Ishikawa (cell line): ENCODE results near the gene RYR2.
A peak's percentile ranks its signal among the peaks of the same experiment; 100 is the strongest.

Experiments used
- CEBPB ChIP-seq: IDR thresholded peaks from 2 replicates; pipeline ENCODE4 v1.6.1; 2012
- CREB1 ChIP-seq: IDR thresholded peaks from 2 replicates; pipeline ENCODE4 v1.6.1; 2012; ENCODE audit warnings: low read depth
- EGR1 ChIP-seq: IDR thresholded peaks from 2 replicates; pipeline ENCODE4 v1.6.1; 2012
- EP300 ChIP-seq: IDR thresholded peaks from 2 replicates; pipeline ENCODE4 v1.6.1; 2012; ENCODE audit warnings: borderline replicate concordance
- FOXM1 ChIP-seq: IDR thresholded peaks from 2 replicates; pipeline ENCODE4 v1.6.1; 2012; ENCODE audit warnings: low read depth, borderline replicate concordance
- MAX ChIP-seq: IDR thresholded peaks from 2 replicates; pipeline ENCODE4 v1.6.1; 2012
- NFIC ChIP-seq: IDR thresholded peaks from 2 replicates; pipeline ENCODE4 v1.6.1; 2012
- RAD21 ChIP-seq: IDR thresholded peaks from 2 replicates; pipeline ENCODE4 v1.6.1; 2012; ENCODE audit warnings: low read depth
- REST ChIP-seq: IDR thresholded peaks from 2 replicates; pipeline ENCODE4 v1.6.1; 2012; ENCODE audit warnings: low read depth, mild to moderate bottlenecking
- TAF1 ChIP-seq: IDR thresholded peaks from 2 replicates; pipeline ENCODE4 v1.6.1; 2012; ENCODE audit warnings: low read depth, mild to moderate bottlenecking
- TCF12 ChIP-seq: IDR thresholded peaks from 2 replicates; pipeline ENCODE4 v1.6.1; 2012; ENCODE audit warnings: low read depth
- TEAD4 ChIP-seq: IDR thresholded peaks from 2 replicates; pipeline ENCODE4 v1.6.1; 2012
- USF1 ChIP-seq: IDR thresholded peaks from 2 replicates; pipeline ENCODE4 v1.6.1; 2012
- YY1 ChIP-seq: IDR thresholded peaks from 2 replicates; pipeline ENCODE4 v1.6.1; 2012; ENCODE audit warnings: low read depth
- ZBTB7A ChIP-seq: IDR thresholded peaks from 2 replicates; pipeline ENCODE4 v1.6.1; 2012; ENCODE audit warnings: low read depth

Gene RYR2

GRCh38 chr1:237120683-237121082 is 78.7 kb downstream of the RYR2 start:
- no peak for TF ChIP-seq MAX
- TF ChIP-seq CEBPB = no peak
- TF ChIP-seq RAD21 = no peak
- no peak for TF ChIP-seq CREB1
- TF ChIP-seq EGR1 = no peak
- TF ChIP-seq USF1 = no peak
- TF ChIP-seq TCF12 = no peak
- TF ChIP-seq TEAD4 = no peak
- TF ChIP-seq EP300 = no peak
- TF ChIP-seq TAF1 = no peak
- TF ChIP-seq REST = no peak
- TF ChIP-seq ZBTB7A = no peak
- TF ChIP-seq FOXM1 = no peak
- TF ChIP-seq YY1 = no peak
- TF ChIP-seq NFIC = no peak

GRCh38 chr1:237124856-237125462 is 83.0 kb downstream of the RYR2 start:
- no peak for TF ChIP-seq EGR1
- peak; percentile 49 for TF ChIP-seq RAD21

- TF ChIP-seq ZBTB7A = no peak
- TF ChIP-seq MAX = no peak
- TF ChIP-seq TEAD4 = no peak
- no peak for TF ChIP-seq TCF12
- no peak for TF ChIP-seq CREB1
These were observed 84.2 kb downstream of the RYR2 start for GRCh38 chr1:237126180-237126579.

- no peak for TF ChIP-seq CREB1
- TF ChIP-seq TCF12 = no peak
These were observed 91.9 kb downstream of the RYR2 start for GRCh38 chr1:237133921-237134320.

GRCh38 chr1:237134929-237135328 is 92.9 kb downstream of the RYR2 start:
- TF ChIP-seq TCF12 (no peak), TEAD4 (no peak), YY1 (no peak), FOXM1 (no peak), EGR1 (no peak), EP300 (no peak), NFIC (no peak), ZBTB7A (no peak), MAX (no peak), CREB1 (no peak), USF1 (no peak), RAD21 (no peak), REST (no peak), CEBPB (no peak), TAF1 (no peak)

GRCh38 chr1:237138551-237138950 is 96.6 kb downstream of the RYR2 start:
- TF ChIP-seq YY1 (no peak), RAD21 (no peak), NFIC (no peak), USF1 (no peak), TAF1 (no peak), TCF12 (no peak), REST (no peak), MAX (no peak), TEAD4 (no peak), EGR1 (no peak), ZBTB7A (no peak), FOXM1 (no peak), EP300 (no peak), CEBPB (no peak), CREB1 (no peak)
